ENCODE measurements around the gene SLC7A11. TPM values are rescaled to one million over a fixed set of nuclear protein-coding genes. Genes with fewer than 3 reads are reported as not detected.

SLC7A11 gene
- total and polyA plus RNA-seq, 2 experiments from 2014 or later: 10.0 to 33.9 TPM

GRCh38 chr4:138190452-138190858, 51.7 kb downstream of the SLC7A11 start:
- Histone ChIP-seq H3K27ac (ENCODE audit: low read depth) (no peak overlapping the region), H2AFZ (no peak overlapping the region), H3K79me2 (replicated peaks; ENCODE audit: insufficient read depth) (no peaks in the 10 kb centered on the region; the same call in 1 of the 2 replicates), H3F3A (replicated peaks; ENCODE audit: low read depth) (no peaks in the 10 kb centered on the region), H3K36me3 (ENCODE audit: insufficient read depth) (no peaks in the 10 kb centered on the region), H3K4me1 (ENCODE audit: insufficient read depth) (no peaks in the 10 kb centered on the region; the same call in 1 of the 2 replicates), H3K27me3 (ENCODE audit: insufficient read depth) (no peaks in the 10 kb centered on the region), H3K4me2 (no peak overlapping the region), H3K4me3 (no peak overlapping the region), H3K9me2 (ENCODE audit: insufficient read depth) (no peaks in the 10 kb centered on the region), H4K20me1 (replicated peaks; ENCODE audit: insufficient read depth) (no peaks in the 10 kb centered on the region)
- Mint-ChIP-seq H3K9me3 (no peaks in the 10 kb centered on the region), H3K36me3 (ENCODE audit: low read depth) (peaks cover 6% of the 10 kb centered on the region; the same call in 2 of the 3 replicates), H3K27me3 (ENCODE audit: insufficient read depth, low read depth, poor library complexity) (peaks cover 2% of the 10 kb centered on the region), H3K4me1 (peaks cover 28% of the 10 kb centered on the region), H3K27ac (no peak overlapping the region), H3K4me3 (no peak overlapping the region)
- no peak for TF ChIP-seq ETS1 (IDR thresholded peaks at IDR 0.05)
- no peak for TF ChIP-seq CTCF (conservative IDR thresholded peaks at IDR 0.05; ENCODE audit: low read depth in 2 of 2)
- no peak for TF ChIP-seq JUNB (IDR thresholded peaks at IDR 0.05; ENCODE audit: unreplicated experiment)
- TF ChIP-seq NANOG (IDR thresholded peaks at IDR 0.05; ENCODE audit: borderline replicate concordance): no peak
- TF ChIP-seq EZH2 (IDR thresholded peaks at IDR 0.05; ENCODE audit: low read depth, unreplicated experiment): no peak
- no peak for TF ChIP-seq ZNF114 (CRISPR knock-in tag; IDR thresholded peaks at IDR 0.05)
- TF ChIP-seq POLR2AphosphoS5 (IDR thresholded peaks at IDR 0.05; ENCODE audit: low read depth): no peak
- TF ChIP-seq STAT1 (IDR thresholded peaks at IDR 0.05; ENCODE audit: unreplicated experiment): no peak
- TF ChIP-seq EZH2phosphoT487 (IDR thresholded peaks at IDR 0.05; ENCODE audit: unreplicated experiment): no peak
- TF ChIP-seq CREB1 (CRISPR knock-in tag; IDR thresholded peaks at IDR 0.05; ENCODE audit: low read depth): no peak
- TF ChIP-seq ZNF331 (CRISPR knock-in tag; IDR thresholded peaks at IDR 0.05; ENCODE audit: low read depth): no peak
- no peak for TF ChIP-seq REST (IDR thresholded peaks at IDR 0.05; ENCODE audit: unreplicated experiment)
- no peak for TF ChIP-seq ZNF462 (CRISPR knock-in tag; IDR thresholded peaks at IDR 0.05)
- ATAC-seq (no peak), DNase-seq (ENCODE audit: low spot score) (no peak)

All from GM23338 (cell line).